ENCODE measurements around the gene CD5L.

DNA sequence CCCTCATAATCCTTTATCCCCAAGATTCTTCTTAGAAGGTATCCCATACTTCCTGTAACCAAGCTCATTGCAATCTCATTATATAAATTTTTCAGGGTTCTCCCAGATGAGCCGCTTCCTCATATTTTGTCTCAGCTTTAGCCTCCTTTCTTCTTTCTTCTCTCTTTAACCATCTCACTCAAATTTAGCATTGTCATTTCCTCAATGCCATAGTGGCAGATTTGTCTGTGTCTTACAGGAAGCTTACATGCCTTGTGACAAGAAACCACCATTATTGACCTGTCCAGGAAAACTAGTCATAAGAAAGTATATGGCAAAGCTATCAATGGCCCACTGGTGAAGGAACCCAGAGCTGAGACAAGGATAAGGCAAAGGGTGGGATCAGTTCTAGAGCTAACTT, 58.7 kb downstream of the CD5L start:
- TF ChIP-seq CTCF (conservative IDR thresholded peaks at IDR 0.05) (no peak), ZFX (IDR thresholded peaks at IDR 0.05) (no peak)
